Measurements from ENCODE around the gene TMEM120B. TPM values are rescaled to one million over a fixed set of nuclear protein-coding genes. Genes with fewer than 3 reads are reported as not detected.
"Not testable (repeated sequence)": the region's sequence is repeated elsewhere in the genome, so short reads cannot be mapped to it uniquely, and the experiment has no call there.

The TMEM120B gene
- total RNA-seq, 1 experiment from 2014 or later, result 13.2 TPM

GRCh38 chr12:121709064-121709424, 3.5 kb upstream of the TMEM120B start:
- not testable (repeated sequence) for DNase-seq (ENCODE audit: low spot score)

- DNase-seq (ENCODE audit: low spot score), result no peak
Measured at GRCh38 chr12:121709478-121709961, 3.0 kb upstream of the TMEM120B start.

GRCh38 chr12:121711361-121712189, 977 bp upstream of the TMEM120B start:
- DNase-seq (ENCODE audit: low spot score), result no peak

- DNase-seq (ENCODE audit: low spot score), result peak; percentile 42
Measured at GRCh38 chr12:121712190-121712460, 427 bp upstream of the TMEM120B start.

GRCh38 chr12:121713257-121713777, 765 bp downstream of the TMEM120B start:
- no peak for DNase-seq (ENCODE audit: low spot score)

GRCh38 chr12:121713793-121714192, 1.2 kb downstream of the TMEM120B start:
- DNase-seq (ENCODE audit: low spot score), result no peak

- not testable (repeated sequence) for DNase-seq (ENCODE audit: low spot score)
Measured at GRCh38 chr12:121715055-121715454, 2.5 kb downstream of the TMEM120B start.

GRCh38 chr12:121715862-121716435, 3.4 kb downstream of the TMEM120B start:
- DNase-seq (ENCODE audit: low spot score), result no peak

- DNase-seq (ENCODE audit: low spot score), result no peak
Measured at GRCh38 chr12:121717041-121717699, 4.6 kb downstream of the TMEM120B start.

- no peak for DNase-seq (ENCODE audit: low spot score)
Measured at GRCh38 chr12:121718653-121719239, 6.2 kb downstream of the TMEM120B start.

- no peak for DNase-seq (ENCODE audit: low spot score)
Measured at GRCh38 chr12:121719926-121720414, 7.4 kb downstream of the TMEM120B start.

GRCh38 chr12:121720762-121721161, 8.2 kb downstream of the TMEM120B start:
- DNase-seq (ENCODE audit: low spot score), result no peak

GRCh38 chr12:121722511-121722910, 10.0 kb downstream of the TMEM120B start:
- no peak for DNase-seq (ENCODE audit: low spot score)

GRCh38 chr12:121723200-121723599, 10.6 kb downstream of the TMEM120B start:
- no peak for DNase-seq (ENCODE audit: low spot score)

- DNase-seq (ENCODE audit: low spot score), result no peak
Measured at GRCh38 chr12:121724925-121725324, 12.4 kb downstream of the TMEM120B start.

GRCh38 chr12:121725423-121725822, 12.9 kb downstream of the TMEM120B start:
- DNase-seq (ENCODE audit: low spot score), result no peak

GRCh38 chr12:121729021-121729420, 16.5 kb downstream of the TMEM120B start:
- DNase-seq (ENCODE audit: low spot score), result no peak

- no peak for DNase-seq (ENCODE audit: low spot score)
Measured at GRCh38 chr12:121731473-121731872, 18.9 kb downstream of the TMEM120B start.

- DNase-seq (ENCODE audit: low spot score), result no peak
Measured at GRCh38 chr12:121733849-121734248, 21.3 kb downstream of the TMEM120B start.

- DNase-seq (ENCODE audit: low spot score), result no peak
Measured at GRCh38 chr12:121738340-121738858, 25.8 kb downstream of the TMEM120B start.

GRCh38 chr12:121740847-121741246, 28.3 kb downstream of the TMEM120B start:
- DNase-seq (ENCODE audit: low spot score), result no peak

GRCh38 chr12:121741743-121742142, 29.2 kb downstream of the TMEM120B start:
- no peak for DNase-seq (ENCODE audit: low spot score)
